T-cell (primary cell): ENCODE results near the gene S100PBP. TPM values are rescaled to one million over a fixed set of nuclear protein-coding genes. Genes with fewer than 3 reads are reported as not detected.

ENCODE experiments used
- ATAC-seq, 4 experiments: fragments of 200-7000 bp in 3 of 4; fragments of 150-1000 bp in 1 of 4; cut with Tn5 transposase; replicated peaks in 1 of 4; 1 replicate in 3 of 4; 2 replicates in 1 of 4; pipeline ENCODE4 v1.10.0; 2021; ENCODE audit warnings: moderate library complexity in 3 of 4, mild to moderate bottlenecking in 2 of 4, moderate number of reproducible peaks in 1 of 4
- CTCF ChIA-PET, 2 donors: fragments of 300-600 bp; sonication (Branson Sonifier 250); formaldehyde crosslinking; loops; one replicate each; lab custom pipeline; 2022; ENCODE audit warnings: antibody characterized with exemption in 2 of 2; lab: Charles Lee
- POLR2A ChIA-PET, 2 donors: fragments of 300-600 bp; sonication (Branson Sonifier 250); formaldehyde crosslinking; loops; one replicate each; lab custom pipeline; 2022; ENCODE audit warnings: antibody characterized with exemption in 2 of 2; lab: Charles Lee
- DNase-seq, 35 experiments: peaks; one replicate each; pipeline versions ENCODE4 v3.0.0 to v3.0.0-alpha.2; 2013 to 2023
- H3K27ac ChIP-seq: one replicate; pipeline ENCODE4 v1.5.1; 2013; ENCODE audit warnings: low read length
- H3K27me3 ChIP-seq, 2 experiments: replicated peaks in 1 of 2; 1 replicate in 1 of 2; 2 replicates in 1 of 2; pipeline versions ENCODE4 v1.6.1 to v1.7.0; 2013; ENCODE audit warnings: low read length in 1 of 2, mixed read lengths in 1 of 2; ENCODE audit not compliant: control insufficient read depth in 2 of 2, insufficient read depth in 2 of 2; ENCODE audit errors: extremely low read depth in 1 of 2
- H3K36me3 ChIP-seq, 2 donors: 1 replicate in 1 of 2; 2 replicates in 1 of 2; pipeline versions ENCODE4 v1.6.1 to v1.7.0; 2013; ENCODE audit warnings: low read length in 1 of 2; ENCODE audit not compliant: control insufficient read depth in 2 of 2, insufficient read depth in 1 of 2; ENCODE audit errors: extremely low read depth in 1 of 2
- H3K4me1 ChIP-seq, 2 experiments: 1 replicate in 1 of 2; 2 replicates in 1 of 2; pipeline versions ENCODE4 v1.6.1 to v1.7.0; 2013; ENCODE audit warnings: low read length in 2 of 2, mixed read lengths in 1 of 2; ENCODE audit not compliant: insufficient read depth in 2 of 2, control insufficient read depth in 1 of 2; ENCODE audit errors: extremely low read depth in 1 of 2
- H3K4me3 ChIP-seq, 2 donors: 1 replicate in 1 of 2; 2 replicates in 1 of 2; pipeline versions ENCODE4 v1.5.1 to v1.7.0; 2013; ENCODE audit warnings: mild to moderate bottlenecking in 2 of 2, low read length in 1 of 2, moderate library complexity in 1 of 2; ENCODE audit not compliant: control insufficient read depth in 1 of 2; ENCODE audit errors: extremely low read depth in 1 of 2
- H3K9me3 ChIP-seq: 2 replicates; pipeline ENCODE4 v1.7.0; 2013
- H3K27ac Mint-ChIP-seq, 2 donors: one replicate each; pipeline ENCODE4 v1.8.0; 2020 to 2021; ENCODE audit warnings: mild to moderate bottlenecking in 2 of 2, mixed read lengths in 2 of 2
- H3K27me3 Mint-ChIP-seq, 2 donors: one replicate each; pipeline ENCODE4 v1.8.0; 2021 to 2022; ENCODE audit warnings: mixed read lengths in 2 of 2
- H3K36me3 Mint-ChIP-seq: one replicate; pipeline ENCODE4 v1.8.0; 2021; ENCODE audit warnings: mixed read lengths
- H3K4me1 Mint-ChIP-seq, 3 donors: one replicate each; pipeline ENCODE4 v1.8.0; 2020 to 2022; ENCODE audit warnings: mixed read lengths in 3 of 3, mild to moderate bottlenecking in 1 of 3
- H3K4me3 Mint-ChIP-seq, 3 donors: one replicate each; pipeline ENCODE4 v1.8.0; 2020 to 2022; ENCODE audit warnings: mild to moderate bottlenecking in 3 of 3, mixed read lengths in 3 of 3, moderate library complexity in 3 of 3
- H3K9me3 Mint-ChIP-seq, 3 donors: one replicate each; pipeline ENCODE4 v1.8.0; 2020 to 2022; ENCODE audit warnings: mixed read lengths in 3 of 3
- WGBS: methylation state at CpG from one replicate; pipeline ENCODE4 v1.1.5; 2013; ENCODE audit warnings: missing lambda C conversion rate; ENCODE audit not compliant: insufficient coverage; 5-methylcytosine and 5-hydroxymethylcytosine counted together
- total RNA-seq, 35 experiments: library from RNA in 6 of 35; stranded (reverse) in 6 of 35; fragments of 120-200 nt in 1 of 35; gene quantifications; one replicate each; pipeline versions ENCODE4 v1.2.1 to v1.2.4 and lab custom pipeline; 2013 to 2026

Gene S100PBP
- total RNA-seq, 5 donors from 2014 or later (not counting 1 experiment from before 2014, with no cell fraction given) = 46.6 to 77.6 (median 63.6) TPM

DNA sequence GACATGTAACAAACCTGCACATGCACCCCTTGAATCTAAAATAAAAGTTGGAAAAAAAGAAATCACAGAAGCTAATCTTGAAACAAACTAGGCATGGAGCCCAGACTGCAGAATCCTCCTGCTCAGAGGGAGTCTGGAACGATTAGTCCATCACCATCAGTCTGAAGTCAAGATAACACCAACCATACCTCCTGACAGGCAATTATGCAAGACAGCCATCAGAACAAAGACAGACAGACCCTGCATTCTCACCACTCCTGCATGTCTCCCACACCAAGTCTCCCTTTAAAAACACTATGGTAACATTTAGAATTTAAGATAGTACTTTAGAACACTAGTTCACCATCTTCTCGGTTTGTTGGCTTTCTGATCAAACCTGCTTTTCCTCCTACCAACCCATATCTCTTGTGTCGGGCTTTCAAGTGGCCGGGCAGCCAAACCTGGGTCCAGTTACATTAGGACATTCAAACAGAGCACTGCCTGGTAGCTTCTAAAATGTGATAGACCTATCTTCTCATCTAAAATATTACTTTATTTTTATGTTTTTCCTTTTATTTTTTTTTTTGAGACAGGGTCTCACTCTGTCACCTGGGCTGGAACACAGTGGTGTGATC lies 10.4 kb upstream of the S100PBP start:
- H3K9me3 ChIP-seq = no peaks in the 10 kb centered on the region
- H3K27ac ChIP-seq = no peak overlapping the region
- H3K4me1 Mint-ChIP-seq = peaks cover 20 to 35% (median 28%) of the 10 kb centered on the region in 3 donors
- no CpG with 5 or more reads among the region's 4 CpGs for WGBS
- ATAC-seq = no peak
- H3K4me1 ChIP-seq = peaks cover 0 to 4% of the 10 kb centered on the region in 2 experiments
- POLR2A ChIA-PET = interaction anchor here in 1 of 2 donors (0.6 kb wide), 1 partner anchor 29 kb away, joined by 3 read pairs; no protein-coding TSS in a partner anchor
- H3K27me3 Mint-ChIP-seq = no peaks in the 10 kb centered on the region
- peaks cover 62% of the 10 kb centered on the region for H3K36me3 Mint-ChIP-seq
- no peak for DNase-seq
- no peak overlapping the region for H3K4me3 ChIP-seq
- H3K27me3 ChIP-seq = no peaks in the 10 kb centered on the region
- peak overlapping the region in 1 of 2 donors; percentile 20 for H3K27ac Mint-ChIP-seq
- CTCF ChIA-PET = interaction anchor here in 1 of 2 donors (0.6 kb wide), 1 partner anchor 25 kb away, joined by 3 read pairs; no protein-coding TSS in a partner anchor
- H3K4me3 Mint-ChIP-seq = no peak overlapping the region
- no peaks in the 10 kb centered on the region for H3K9me3 Mint-ChIP-seq
- peaks cover 11 to 57% of the 10 kb centered on the region in 2 donors for H3K36me3 ChIP-seq

DNA sequence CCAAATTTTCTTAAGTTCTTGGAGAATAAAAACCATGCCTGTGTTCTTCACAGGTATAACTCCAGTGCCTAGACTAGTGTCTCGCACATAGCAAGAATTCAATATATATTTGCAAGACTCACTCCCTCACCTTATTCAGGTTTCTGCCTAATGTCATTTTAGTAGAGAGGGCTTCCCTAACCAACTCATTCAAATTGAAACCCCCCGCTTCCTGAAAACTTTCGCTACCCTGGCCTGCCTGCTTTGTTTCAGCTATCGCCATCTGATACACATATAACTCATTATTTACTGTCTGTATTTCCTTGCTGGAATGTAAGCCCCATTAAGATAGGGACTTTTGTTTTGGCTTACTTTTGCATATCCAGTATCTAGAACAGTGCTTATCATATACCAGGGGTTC lies 8.9 kb upstream of the S100PBP start:
- Mint-ChIP-seq H3K27me3 (no peaks in the 10 kb centered on the region), H3K36me3 (peaks cover 59% of the 10 kb centered on the region), H3K9me3 (no peaks in the 10 kb centered on the region), H3K4me3 (no peak overlapping the region), H3K4me1 (peaks cover 27 to 41% (median 33%) of the 10 kb centered on the region in 3 donors), H3K27ac (peak overlapping the region in 1 of 2 donors; percentile 55)
- H3K4me3 ChIP-seq = no peak overlapping the region
- no peak for DNase-seq
- H3K36me3 ChIP-seq = peaks cover 11 to 62% of the 10 kb centered on the region in 2 donors
- H3K27me3 ChIP-seq = no peaks in the 10 kb centered on the region
- H3K27ac ChIP-seq = no peak overlapping the region
- CTCF ChIA-PET = no interaction called here
- ATAC-seq = no peak
- H3K9me3 ChIP-seq = no peaks in the 10 kb centered on the region
- no CpG with 5 or more reads among the region's 4 CpGs for WGBS
- H3K4me1 ChIP-seq = peaks cover 0 to 12% of the 10 kb centered on the region in 2 experiments
- POLR2A ChIA-PET = no interaction called here

DNA sequence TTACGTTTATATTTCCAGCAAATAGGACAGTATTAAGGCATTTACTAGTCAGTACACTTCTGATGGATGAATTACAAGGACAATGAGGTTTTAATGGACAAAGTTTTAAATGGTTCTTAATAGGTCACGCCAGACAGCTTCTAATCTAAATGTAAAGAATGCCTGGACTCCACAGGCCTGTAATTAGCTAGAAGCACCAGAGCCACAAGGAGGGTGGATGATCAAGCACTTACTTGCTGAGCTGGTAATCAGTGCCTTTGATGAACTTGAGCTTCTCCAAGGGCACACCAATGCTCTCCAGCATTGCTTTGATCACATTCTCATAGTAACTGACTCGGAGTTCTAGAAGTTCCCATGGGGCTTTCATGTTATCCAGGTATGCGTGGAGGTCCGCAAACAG lies 7.1 kb upstream of the S100PBP start:
- H3K36me3 ChIP-seq = peaks cover 11 to 57% of the 10 kb centered on the region in 2 donors
- no peaks in the 10 kb centered on the region for H3K27me3 Mint-ChIP-seq
- H3K27ac Mint-ChIP-seq = no peak overlapping the region
- no peak overlapping the region for H3K27ac ChIP-seq
- no peaks in the 10 kb centered on the region for H3K9me3 Mint-ChIP-seq
- no peak for DNase-seq
- no peaks in the 10 kb centered on the region for H3K9me3 ChIP-seq
- ChIA-PET CTCF (no interaction called here), POLR2A (no interaction called here)
- peaks cover 3 to 17% of the 10 kb centered on the region in 2 experiments for H3K4me1 ChIP-seq
- 97% methylated on average over 4 of the region's 5 CpGs for WGBS
- ATAC-seq = no peak
- peaks cover 45 to 59% (median 50%) of the 10 kb centered on the region in 3 donors for H3K4me1 Mint-ChIP-seq
- H3K4me3 Mint-ChIP-seq = no peak overlapping the region
- no peak overlapping the region for H3K4me3 ChIP-seq
- H3K36me3 Mint-ChIP-seq = peaks cover 67% of the 10 kb centered on the region
- no peaks in the 10 kb centered on the region for H3K27me3 ChIP-seq

DNA sequence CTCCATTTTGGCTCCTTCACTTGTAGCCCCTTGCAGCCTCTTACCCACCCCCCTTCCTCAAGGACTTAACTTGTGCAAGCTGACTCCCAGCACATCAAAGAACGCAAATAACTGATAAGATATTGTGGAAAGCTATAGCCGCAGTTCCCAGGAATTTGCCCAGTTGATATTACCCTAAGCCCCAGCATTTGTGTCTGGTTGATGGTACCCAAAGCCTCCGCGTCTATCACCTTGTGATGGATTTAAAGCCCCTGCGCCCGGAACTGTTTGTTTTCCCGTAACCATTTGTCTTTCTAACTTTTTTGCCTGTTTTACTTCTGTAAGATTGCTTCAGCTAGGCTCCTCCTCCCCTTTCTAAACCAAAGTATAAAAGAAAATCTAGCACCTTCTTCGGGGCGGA lies 6.2 kb upstream of the S100PBP start:
- no peak overlapping the region for H3K27ac Mint-ChIP-seq
- CTCF ChIA-PET = no interaction called here

DNA sequence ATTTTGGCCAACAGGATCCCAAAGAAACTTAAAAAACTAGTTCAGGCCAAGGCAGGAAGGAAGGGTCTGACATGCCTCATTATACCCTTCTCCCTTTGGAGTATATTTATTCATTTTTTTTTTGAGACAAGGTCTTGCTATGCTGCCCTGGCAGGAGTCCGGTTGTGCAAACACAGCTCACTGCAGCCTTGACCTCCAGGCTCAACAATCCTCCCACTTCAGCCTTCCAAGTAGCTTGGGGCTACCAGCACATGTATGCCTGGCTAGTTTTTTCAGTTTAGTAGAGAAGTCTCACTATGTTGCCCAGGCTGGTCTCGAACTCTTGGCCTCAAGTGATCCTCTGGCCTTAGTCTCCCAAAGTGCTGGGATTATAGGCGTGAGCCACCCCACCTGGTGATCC lies 5.5 kb upstream of the S100PBP start:
- no peaks in the 10 kb centered on the region for H3K27me3 ChIP-seq
- no peak for ATAC-seq
- ChIA-PET POLR2A (no interaction called here), CTCF (interaction anchor here in 1 of 2 donors (0.6 kb wide), 1 partner anchor 291 kb away, joined by 4 read pairs; no protein-coding TSS in a partner anchor)
- peaks cover 62% of the 10 kb centered on the region for H3K36me3 Mint-ChIP-seq
- H3K9me3 ChIP-seq = no peaks in the 10 kb centered on the region
- H3K27me3 Mint-ChIP-seq = no peaks in the 10 kb centered on the region
- DNase-seq = no peak
- peaks cover 5 to 43% of the 10 kb centered on the region in 2 donors for H3K36me3 ChIP-seq
- H3K4me3 ChIP-seq = no peak overlapping the region
- H3K4me3 Mint-ChIP-seq = no peak overlapping the region
- H3K27ac ChIP-seq = no peak overlapping the region
- WGBS = 100% methylated on average over 2 of the region's 3 CpGs
- H3K4me1 Mint-ChIP-seq = peaks cover 56 to 66% (median 56%) of the 10 kb centered on the region in 3 donors
- peak overlapping the region in 1 of 2 donors; percentile 16 for H3K27ac Mint-ChIP-seq
- H3K4me1 ChIP-seq = peaks cover 10 to 26% of the 10 kb centered on the region in 2 experiments
- no peaks in the 10 kb centered on the region for H3K9me3 Mint-ChIP-seq

More for the DNA sequence above, 6.2 kb upstream of the S100PBP start:
- Histone ChIP-seq H3K4me3 (no peak overlapping the region), H3K36me3 (peaks cover 8 to 49% of the 10 kb centered on the region in 2 donors), H3K9me3 (no peaks in the 10 kb centered on the region), H3K4me1 (peaks cover 8 to 26% of the 10 kb centered on the region in 2 experiments), H3K27ac (no peak overlapping the region), H3K27me3 (no peaks in the 10 kb centered on the region)
- H3K4me1 Mint-ChIP-seq = peaks cover 51 to 63% (median 55%) of the 10 kb centered on the region in 3 donors
- no peak overlapping the region for H3K4me3 Mint-ChIP-seq
- peaks cover 63% of the 10 kb centered on the region for H3K36me3 Mint-ChIP-seq
- POLR2A ChIA-PET = no interaction called here
- no peaks in the 10 kb centered on the region for H3K9me3 Mint-ChIP-seq
- DNase-seq (no peak), ATAC-seq (no peak)
- 100% methylated on average over 4 of the region's 9 CpGs for WGBS
- no peaks in the 10 kb centered on the region for H3K27me3 Mint-ChIP-seq

DNA sequence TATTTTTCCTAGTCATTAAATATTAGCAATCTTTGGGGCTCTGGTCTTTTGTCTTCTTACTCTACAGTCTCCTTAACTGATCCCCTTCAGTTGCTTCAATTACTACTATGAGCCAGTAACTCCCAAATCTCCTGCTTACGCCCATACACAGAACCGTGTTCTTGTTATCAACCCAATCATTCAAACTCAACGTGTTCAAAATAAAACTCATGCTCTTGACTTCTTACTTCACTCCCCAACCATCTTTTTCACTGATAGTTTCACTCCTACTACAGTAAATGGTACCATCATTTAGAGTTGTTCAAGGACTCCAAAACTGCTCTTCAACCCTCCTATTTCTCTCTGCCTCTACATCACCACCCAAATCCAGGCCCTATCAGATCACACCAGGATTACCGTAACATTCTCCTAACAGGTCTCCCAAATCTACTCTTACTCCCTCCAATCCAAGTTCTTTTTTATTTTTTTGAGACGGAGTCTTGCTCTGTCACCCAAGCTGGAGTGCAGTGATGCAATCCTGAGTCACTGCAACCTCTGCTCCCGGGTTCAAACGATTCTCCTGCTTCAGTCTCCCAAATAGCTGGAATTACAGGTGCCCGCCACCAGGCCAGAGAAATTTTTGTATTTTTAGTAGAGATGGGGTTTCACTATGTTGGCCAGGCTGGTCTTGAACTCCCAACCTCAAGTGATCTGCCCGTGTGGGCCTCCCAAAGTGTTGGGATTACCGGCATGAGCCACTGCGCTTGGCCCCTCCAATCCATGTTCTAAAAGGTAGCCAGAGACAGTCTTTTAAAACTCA lies 3.3 kb upstream of the S100PBP start:
- DNase-seq (no peak), ATAC-seq (no peak)
- CTCF ChIA-PET = no interaction called here
- POLR2A ChIA-PET = no interaction called here
- Mint-ChIP-seq H3K27ac (peak overlapping the region; percentile 41 to 56), H3K9me3 (no peaks in the 10 kb centered on the region), H3K4me1 (peaks cover 60 to 70% (median 66%) of the 10 kb centered on the region in 3 donors), H3K36me3 (peaks cover 49% of the 10 kb centered on the region), H3K27me3 (no peaks in the 10 kb centered on the region), H3K4me3 (peak overlapping the region; percentile 28 to 99 (median 97))
- peaks cover 18 to 38% of the 10 kb centered on the region in 2 experiments for H3K4me1 ChIP-seq
- H3K4me3 ChIP-seq = no peak overlapping the region
- peaks cover 2 to 29% of the 10 kb centered on the region in 2 donors for H3K36me3 ChIP-seq
- WGBS = 90% methylated on average over 8 of the region's 11 CpGs
- no peak overlapping the region for H3K27ac ChIP-seq
- H3K9me3 ChIP-seq = no peaks in the 10 kb centered on the region
- H3K27me3 ChIP-seq = no peaks in the 10 kb centered on the region
